ENCODE results near the gene EPB41L1. TPM values are rescaled to one million over a fixed set of nuclear protein-coding genes. Genes with fewer than 3 reads are reported as not detected.

Gene EPB41L1
- total RNA-seq, 2 donors from 2014 or later: 17.5 to 18.1 TPM

- no peak overlapping the region for H3K4me3 ChIP-seq
- no peak for DNase-seq (ENCODE audit: low spot score)
- H3K27me3 ChIP-seq: no peaks in the 10 kb centered on the region
- H3K36me3 ChIP-seq: no peaks in the 10 kb centered on the region
- H3K9me3 ChIP-seq: no peaks in the 10 kb centered on the region
- TF ChIP-seq CTCF (IDR thresholded peaks at IDR 0.05): no peak
- no peak overlapping the region for H3K27ac ChIP-seq
- peaks cover 0 to 6% of the 10 kb centered on the region in 2 donors for H3K4me1 ChIP-seq
These were observed 7.9 kb downstream of the EPB41L1 start for GRCh38 chr20:36162272-36162966.

- H3K27ac ChIP-seq: no peak overlapping the region
- TF ChIP-seq CTCF (IDR thresholded peaks at IDR 0.05): no peak
These were observed 13.5 kb downstream of the EPB41L1 start for GRCh38 chr20:36167902-36168503.

GRCh38 chr20:36170542-36171215, 16.1 kb downstream of the EPB41L1 start:
- H3K4me3 ChIP-seq: no peak overlapping the region
- H3K36me3 ChIP-seq: peaks cover 5% of the 10 kb centered on the region
- H3K9me3 ChIP-seq: no peaks in the 10 kb centered on the region
- no peaks in the 10 kb centered on the region for H3K27me3 ChIP-seq
- no peak for TF ChIP-seq CTCF (IDR thresholded peaks at IDR 0.05)
- H3K4me1 ChIP-seq: peaks cover 0 to 8% of the 10 kb centered on the region in 2 donors
- H3K27ac ChIP-seq: no peak overlapping the region
- DNase-seq (ENCODE audit: low spot score): no peak

More at GRCh38 chr20:36167902-36168503, 13.5 kb downstream of the EPB41L1 start:
- Histone ChIP-seq H3K36me3 (no peaks in the 10 kb centered on the region), H3K4me3 (no peak overlapping the region), H3K9me3 (no peaks in the 10 kb centered on the region), H3K4me1 (peaks cover 0 to 8% of the 10 kb centered on the region in 2 donors), H3K27me3 (no peaks in the 10 kb centered on the region)
- no peak for DNase-seq (ENCODE audit: low spot score)

- peaks cover 0 to 8% of the 10 kb centered on the region in 2 donors for H3K4me1 ChIP-seq
- H3K27ac ChIP-seq: no peak overlapping the region
- DNase-seq (ENCODE audit: low spot score): no peak
- TF ChIP-seq CTCF (IDR thresholded peaks at IDR 0.05): no peak
- H3K27me3 ChIP-seq: no peaks in the 10 kb centered on the region
- H3K9me3 ChIP-seq: no peaks in the 10 kb centered on the region
- H3K36me3 ChIP-seq: peaks cover 6% of the 10 kb centered on the region
- no peak overlapping the region for H3K4me3 ChIP-seq
These were observed 19.0 kb downstream of the EPB41L1 start for GRCh38 chr20:36173451-36173933.

GRCh38 chr20:36175016-36175415, 20.5 kb downstream of the EPB41L1 start:
- Histone ChIP-seq H3K9me3 (no peaks in the 10 kb centered on the region), H3K36me3 (peaks cover 6% of the 10 kb centered on the region), H3K4me3 (no peak overlapping the region), H3K27ac (no peak overlapping the region), H3K4me1 (no peaks in the 10 kb centered on the region), H3K27me3 (no peaks in the 10 kb centered on the region)
- TF ChIP-seq CTCF (IDR thresholded peaks at IDR 0.05): no peak
- no peak for DNase-seq (ENCODE audit: low spot score)
